K562 (cell line): ENCODE results near the gene ACO2. TPM values are rescaled to one million over a fixed set of nuclear protein-coding genes. Genes with fewer than 3 reads are reported as not detected.
A peak's percentile ranks its signal among the peaks of the same experiment; 100 is the strongest.

ENCODE experiments used
- CCNT2 ChIP-seq: IDR thresholded peaks from 2 replicates; pipeline ENCODE4 v1.6.1; 2011; ENCODE audit warnings: borderline replicate concordance, low read depth, mild to moderate bottlenecking, moderate library complexity, mixed read lengths, low read length; ENCODE audit not compliant: insufficient read length; ENCODE audit errors: extremely low read depth
- CREM ChIP-seq: IDR thresholded peaks from 2 replicates; pipeline ENCODE4 v1.6.1; 2014; ENCODE audit warnings: antibody characterized with exemption, low read depth
- CTBP1 ChIP-seq: fragments of 450-650 bp; IDR thresholded peaks from 2 replicates; pipeline ENCODE4 v1.6.1; 2016; ENCODE audit warnings: borderline replicate concordance
- ELF1 ChIP-seq: fragments of 200-800 bp; sonication (Bioruptor generic); IDR thresholded peaks from 2 replicates; pipeline ENCODE4 v1.6.1; 2016; ENCODE audit warnings: missing genetic modification characterization, missing compliant biosample characterization
- ELF2 ChIP-seq: fragments of 250-450 bp; sonication (Bioruptor Pico); IDR thresholded peaks from 2 replicates; pipeline ENCODE4 v1.5.0; 2021; ENCODE audit warnings: mild to moderate bottlenecking
- EP400 ChIP-seq: fragments of 450-650 bp; IDR thresholded peaks from 2 replicates; pipeline ENCODE4 v1.6.1; 2017; ENCODE audit warnings: antibody characterized with exemption, mild to moderate bottlenecking, moderate library complexity
- LCOR ChIP-seq: sonication (generic); formaldehyde crosslinking; IDR thresholded peaks from 2 replicates; pipeline ENCODE4 v1.8.0; 2022; ENCODE audit warnings: mild to moderate bottlenecking, missing genetic modification reagents
- MYC ChIP-seq, 2 experiments: fragments of 250-450 bp in 1 of 2; sonication (Bioruptor Pico) in 1 of 2; IDR thresholded peaks; 2 replicates each; pipeline versions ENCODE4 v1.5.1 to v1.6.1; 2012 to 2021; ENCODE audit warnings: low read depth in 2 of 2, borderline replicate concordance in 1 of 2, improper control_type of control experiment in 1 of 2, low read length in 1 of 2, mild to moderate bottlenecking in 1 of 2, moderate library complexity in 1 of 2
- NELFE ChIP-seq: IDR thresholded peaks from 2 replicates; pipeline ENCODE4 v1.6.1; 2011; ENCODE audit warnings: mild to moderate bottlenecking; ENCODE audit not compliant: insufficient read depth, insufficient read length
- NKRF ChIP-seq: fragments of 450-650 bp; IDR thresholded peaks from 2 replicates; pipeline ENCODE4 v1.6.1; 2016; ENCODE audit warnings: borderline replicate concordance
- RBM25 ChIP-seq: fragments of 200-400 bp; formaldehyde crosslinking; IDR thresholded peaks from 2 replicates; pipeline ENCODE4 v1.6.1; 2018; ENCODE audit warnings: low read length, low read depth, moderate library complexity; ENCODE audit not compliant: severe bottlenecking
- RFX5 ChIP-seq: IDR thresholded peaks from 2 replicates; pipeline ENCODE4 v1.6.1; 2011; ENCODE audit warnings: low read depth, mild to moderate bottlenecking, improper control_type of control experiment, low read length
- SAFB ChIP-seq: fragments of 200-400 bp; formaldehyde crosslinking; IDR thresholded peaks from 2 replicates; pipeline ENCODE4 v1.6.1; 2017; ENCODE audit warnings: low read depth, low read length, borderline replicate concordance
- SMAD1 ChIP-seq: fragments of 150-350 bp; IDR thresholded peaks from 2 replicates; pipeline ENCODE4 v1.6.1; 2014; ENCODE audit warnings: low read length, low read depth; ENCODE audit not compliant: partially characterized antibody
- SRSF3 ChIP-seq: fragments of 200-400 bp; formaldehyde crosslinking; IDR thresholded peaks from 2 replicates; pipeline ENCODE4 v1.6.1; 2016; ENCODE audit warnings: mild to moderate bottlenecking, low read length, moderate library complexity; ENCODE audit not compliant: insufficient read depth
- ZBTB26 ChIP-seq: fragments of 450-650 bp; formaldehyde crosslinking; IDR thresholded peaks from 2 replicates; pipeline ENCODE4 v1.4.0; 2022; ENCODE audit warnings: missing genetic modification characterization
- ZNF217 ChIP-seq: sonication (generic); formaldehyde crosslinking; IDR thresholded peaks from 2 replicates; pipeline ENCODE4 v1.8.0; 2022; ENCODE audit warnings: mild to moderate bottlenecking, missing genetic modification reagents
- ZNF655 ChIP-seq: fragments of 250-450 bp; sonication (Bioruptor Pico); IDR thresholded peaks from 2 replicates; pipeline ENCODE4 v1.5.0; 2021
- polyA plus RNA-seq, 8 experiments: library from polyadenylated mRNA; depleted of rRNA in 4 of 8; stranded (reverse) in 5 of 8; unstranded in 3 of 8; fragments of >200 nt; fragmentation: Nextera tagmentation in 2 of 8; fragmentation: Illumina TruSeq in 1 of 8; extraction: Ambion mirVana in 2 of 8; extraction: Trizol in 1 of 8; gene quantifications; 2 replicates each; pipeline versions ENCODE4 v1.2.1 to v1.2.3, GENCODE V29; 2011 to 2014; ENCODE audit warnings: inconsistent platforms in 1 of 8, missing spikeins in 1 of 8
- total RNA-seq, 7 experiments: library from RNA; depleted of rRNA in 6 of 7; stranded (reverse); fragments of >200 nt in 6 of 7; fragmentation: Illumina TruSeq in 2 of 7; extraction: Trizol in 2 of 7; gene quantifications; 2 replicates each; pipeline versions ENCODE4 v1.2.1 to v1.2.3, GENCODE V29; 2011 to 2021; ENCODE audit warnings: low replicate concordance in 1 of 7
- TF ChIP-seq, protein P1 (sequence below), 3 experiments: IDR thresholded peaks in 2 of 3; conservative IDR thresholded peaks in 1 of 3; 2 replicates each; pipeline ENCODE4 v1.5.1; 2011 to 2012; ENCODE audit warnings: low read length in 3 of 3, mild to moderate bottlenecking in 3 of 3, control low read depth in 2 of 3, improper control_type of control experiment in 1 of 3, inconsistent platforms in 1 of 3, low read depth in 1 of 3, mixed read lengths in 1 of 3, moderate library complexity in 1 of 3; ENCODE audit not compliant: insufficient read depth in 2 of 3

ACO2 gene
- total and polyA plus RNA-seq, 9 of the 15 experiments (the other 6 are each of a cell fraction or from before 2014, with no cell fraction given), result 16.2 to 119 (median 43.2) TPM

DNA sequence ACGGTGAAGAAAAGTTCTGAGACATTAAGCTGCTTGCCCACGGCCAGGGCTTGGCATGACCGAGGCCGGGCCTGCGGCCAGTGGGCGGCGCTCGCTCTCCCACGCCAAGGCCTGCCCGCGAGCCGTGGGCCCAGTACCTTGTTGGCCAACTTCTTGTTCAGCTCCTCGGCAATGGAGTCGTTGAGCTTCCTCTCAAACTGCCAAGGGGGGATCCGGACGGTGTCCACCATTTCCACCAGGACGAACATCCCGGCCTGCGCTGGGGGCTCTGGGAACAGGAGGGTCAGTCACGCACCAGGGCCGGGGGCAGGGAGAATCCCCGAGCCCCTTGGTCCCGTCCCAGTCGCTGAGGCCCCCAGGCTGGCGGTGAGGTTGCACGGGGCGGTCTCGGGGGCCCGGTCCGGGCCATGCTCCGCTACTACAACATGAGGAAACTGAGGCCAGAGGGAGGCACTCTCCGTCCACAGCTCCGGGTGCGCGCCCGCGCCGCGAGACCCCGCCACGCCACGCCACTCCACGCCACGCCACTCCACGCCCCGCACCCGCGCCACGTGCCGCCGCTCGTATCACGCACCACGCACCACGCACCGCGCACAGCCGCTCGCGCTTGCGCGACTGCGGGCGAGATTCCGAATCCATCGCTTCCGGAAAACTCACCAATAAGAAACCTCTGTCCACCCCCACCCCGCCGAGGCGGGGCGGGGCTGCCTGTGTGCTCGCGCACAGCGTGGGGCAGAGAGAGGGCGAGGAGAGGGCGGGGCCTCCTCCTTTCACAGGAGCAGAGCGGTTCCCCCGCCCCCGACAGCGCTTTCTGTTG lies 75.1 kb downstream of the ACO2 start, which contains the start of gene POLR3H (continued):
- TF ChIP-seq CCNT2, result peak; percentile 63
- TF ChIP-seq SAFB, result peak; percentile 98
- no peak for TF ChIP-seq RFX5
- peak; percentile 39; the same call in 1 of the 2 replicates for TF ChIP-seq CREM
- no peak for TF ChIP-seq ZNF217 (CRISPR knock-in tag)
- TF ChIP-seq ELF1 (tag), result peak; percentile 85
- TF ChIP-seq SRSF3, result peak; percentile 56; the same call in 1 of the 2 replicates
- no peak for TF ChIP-seq ZBTB26 (CRISPR knock-in tag)
- no peak for TF ChIP-seq ZNF655
- peak; percentile 65; the same call in 1 of the 2 replicates for TF ChIP-seq NKRF
- TF ChIP-seq LCOR (CRISPR knock-in tag), result peak; percentile 42; the same call in 1 of the 2 replicates
- peak; percentile 74 for TF ChIP-seq RBM25
- no peak for TF ChIP-seq NELFE
- no peak for TF ChIP-seq SMAD1
- peak; percentile 87 for TF ChIP-seq MYC (IDR thresholded peaks at IDR 0.05; ENCODE audit: low read depth, low read length)
- no peak for TF ChIP-seq MYC (CRISPR knock-in tag; IDR thresholded peaks at IDR 0.05; ENCODE audit: borderline replicate concordance, low read depth)
- TF ChIP-seq CTBP1, result peak; percentile 38; the same call in 1 of the 2 replicates
- TF ChIP-seq, protein P1, sequence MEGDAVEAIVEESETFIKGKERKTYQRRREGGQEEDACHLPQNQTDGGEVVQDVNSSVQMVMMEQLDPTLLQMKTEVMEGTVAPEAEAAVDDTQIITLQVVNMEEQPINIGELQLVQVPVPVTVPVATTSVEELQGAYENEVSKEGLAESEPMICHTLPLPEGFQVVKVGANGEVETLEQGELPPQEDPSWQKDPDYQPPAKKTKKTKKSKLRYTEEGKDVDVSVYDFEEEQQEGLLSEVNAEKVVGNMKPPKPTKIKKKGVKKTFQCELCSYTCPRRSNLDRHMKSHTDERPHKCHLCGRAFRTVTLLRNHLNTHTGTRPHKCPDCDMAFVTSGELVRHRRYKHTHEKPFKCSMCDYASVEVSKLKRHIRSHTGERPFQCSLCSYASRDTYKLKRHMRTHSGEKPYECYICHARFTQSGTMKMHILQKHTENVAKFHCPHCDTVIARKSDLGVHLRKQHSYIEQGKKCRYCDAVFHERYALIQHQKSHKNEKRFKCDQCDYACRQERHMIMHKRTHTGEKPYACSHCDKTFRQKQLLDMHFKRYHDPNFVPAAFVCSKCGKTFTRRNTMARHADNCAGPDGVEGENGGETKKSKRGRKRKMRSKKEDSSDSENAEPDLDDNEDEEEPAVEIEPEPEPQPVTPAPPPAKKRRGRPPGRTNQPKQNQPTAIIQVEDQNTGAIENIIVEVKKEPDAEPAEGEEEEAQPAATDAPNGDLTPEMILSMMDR (IDR thresholded peaks at IDR 0.05 in 2 of 3, conservative IDR thresholded peaks at IDR 0.05 in 1 of 3; ENCODE audit: insufficient read depth in 2 of 3, low read depth in 1 of 3, low read length in 3 of 3), result peak; percentile 66 to 82 (median 67)
- TF ChIP-seq ELF2 (CRISPR knock-in tag), result peak; percentile 82; the same call in 1 of the 2 replicates
- peak; percentile 64; the same call in 1 of the 2 replicates for TF ChIP-seq EP400
